Loucy (cell line): ENCODE measurements around the gene RPA1.

Experiments
- H2AFZ ChIP-seq: fragments of 200-600 bp; sonication (generic); 2 replicates; pipeline ENCODE4 v1.6.0; 2016; ENCODE audit warnings: antibody characterized with exemption, mild to moderate bottlenecking, low read length, moderate library complexity
- H3F3A ChIP-seq: fragments of 200-600 bp; 2 replicates; pipeline ENCODE4 v1.6.0; 2016; ENCODE audit warnings: antibody characterized with exemption, low read depth, mild to moderate bottlenecking
- H3K27me3 ChIP-seq: fragments of 200-600 bp; sonication (generic); 2 replicates; pipeline ENCODE4 v1.6.1; 2014; ENCODE audit warnings: low read length, mild to moderate bottlenecking; ENCODE audit not compliant: insufficient read depth, poor library complexity, severe bottlenecking
- H3K36me3 ChIP-seq: fragments of 200-600 bp; sonication (generic); 2 replicates; pipeline ENCODE4 v1.6.1; 2016; ENCODE audit warnings: low read length; ENCODE audit not compliant: insufficient read depth
- H3K4me1 ChIP-seq: fragments of 200-600 bp; sonication (generic); 2 replicates; pipeline ENCODE4 v1.5.1; 2014; ENCODE audit warnings: low read length, mild to moderate bottlenecking; ENCODE audit not compliant: insufficient read depth, poor library complexity, severe bottlenecking
- H3K4me2 ChIP-seq: fragments of 200-600 bp; sonication (generic); 2 replicates; pipeline ENCODE4 v1.6.0; 2014; ENCODE audit warnings: antibody characterized with exemption, low read length, low read depth, mild to moderate bottlenecking; ENCODE audit not compliant: poor library complexity, severe bottlenecking
- H3K4me3 ChIP-seq: fragments of 200-600 bp; sonication (generic); 2 replicates; pipeline ENCODE4 v1.5.1; 2014; ENCODE audit warnings: low read length, mild to moderate bottlenecking, mixed read lengths; ENCODE audit not compliant: poor library complexity, severe bottlenecking
- H3K79me2 ChIP-seq: fragments of 200-600 bp; sonication (generic); 2 replicates; pipeline ENCODE4 v1.6.1; 2014; ENCODE audit warnings: low read length; ENCODE audit not compliant: insufficient read depth
- H3K9ac ChIP-seq: fragments of 200-600 bp; sonication (generic); 2 replicates; pipeline ENCODE4 v1.6.0; 2014; ENCODE audit warnings: mild to moderate bottlenecking, low read depth, low read length, moderate library complexity; ENCODE audit not compliant: poor library complexity, severe bottlenecking
- H3K9me2 ChIP-seq: fragments of 200-600 bp; sonication (generic); replicated peaks from 2 replicates; pipeline ENCODE4 v1.6.1; 2016; ENCODE audit warnings: low read depth, low read length, mixed read lengths
- H3K9me3 ChIP-seq: fragments of 200-600 bp; sonication (generic); 2 replicates; pipeline ENCODE4 v1.6.1; 2014; ENCODE audit warnings: mild to moderate bottlenecking, antibody characterized with exemption, low read length, low read depth; ENCODE audit not compliant: insufficient read depth
- H4K20me1 ChIP-seq: fragments of 200-600 bp; sonication (generic); 2 replicates; pipeline ENCODE4 v1.6.0; 2014; ENCODE audit warnings: antibody characterized with exemption, low read length, mild to moderate bottlenecking; ENCODE audit not compliant: insufficient read depth, poor library complexity, severe bottlenecking
- CTCF ChIP-seq: fragments of 200-600 bp; sonication (generic); conservative IDR thresholded peaks from 2 replicates; pipeline ENCODE4 v1.5.1; 2014; ENCODE audit warnings: mild to moderate bottlenecking, antibody characterized with exemption, low read length
- EZH2phosphoT487 ChIP-seq: fragments of 200-600 bp; IDR thresholded peaks from 2 replicates; pipeline ENCODE4 v1.6.1; 2018; ENCODE audit warnings: antibody characterized with exemption, mild to moderate bottlenecking, moderate library complexity, borderline replicate concordance

RPA1 gene

GRCh38 chr17:1947229-1947742 lies 117.5 kb downstream of the RPA1 start:
- no peaks in the 10 kb centered on the region for H3K4me1 ChIP-seq
- H2AFZ ChIP-seq: no peak overlapping the region
- no peak for TF ChIP-seq CTCF
- no peak for TF ChIP-seq EZH2phosphoT487
- H3K27me3 ChIP-seq: no peaks in the 10 kb centered on the region
- no peak overlapping the region for H3K4me3 ChIP-seq
- H3K36me3 ChIP-seq: no peaks in the 10 kb centered on the region
- no peaks in the 10 kb centered on the region for H4K20me1 ChIP-seq
- no peaks in the 10 kb centered on the region for H3K9me2 ChIP-seq
- H3K79me2 ChIP-seq: no peaks in the 10 kb centered on the region
- no peak overlapping the region for H3K9ac ChIP-seq
- H3F3A ChIP-seq: no peaks in the 10 kb centered on the region
- no peaks in the 10 kb centered on the region for H3K9me3 ChIP-seq
- no peak overlapping the region for H3K4me2 ChIP-seq

- H3K36me3 ChIP-seq: no peaks in the 10 kb centered on the region
- H3K79me2 ChIP-seq: no peaks in the 10 kb centered on the region
- no peaks in the 10 kb centered on the region for H3K9me3 ChIP-seq
- H4K20me1 ChIP-seq: no peaks in the 10 kb centered on the region
- no peak overlapping the region for H3K4me2 ChIP-seq
- H2AFZ ChIP-seq: no peak overlapping the region
- no peaks in the 10 kb centered on the region for H3K27me3 ChIP-seq
- H3K4me3 ChIP-seq: no peak overlapping the region
- H3F3A ChIP-seq: no peaks in the 10 kb centered on the region
- H3K4me1 ChIP-seq: no peaks in the 10 kb centered on the region
- no peak overlapping the region for H3K9ac ChIP-seq
- H3K9me2 ChIP-seq: no peaks in the 10 kb centered on the region
- no peak for TF ChIP-seq CTCF
- no peak for TF ChIP-seq EZH2phosphoT487
These were observed 118.1 kb downstream of the RPA1 start for GRCh38 chr17:1947743-1948516.

GRCh38 chr17:1948517-1948825 lies 118.7 kb downstream of the RPA1 start:
- Histone ChIP-seq H3K27me3 (no peaks in the 10 kb centered on the region), H3K4me1 (no peaks in the 10 kb centered on the region), H3K9ac (no peak overlapping the region), H3K9me2 (no peaks in the 10 kb centered on the region), H3F3A (no peaks in the 10 kb centered on the region), H3K79me2 (no peaks in the 10 kb centered on the region), H3K9me3 (no peaks in the 10 kb centered on the region), H4K20me1 (no peaks in the 10 kb centered on the region), H3K4me2 (no peak overlapping the region), H3K36me3 (no peaks in the 10 kb centered on the region), H2AFZ (no peak overlapping the region), H3K4me3 (no peak overlapping the region)
- TF ChIP-seq CTCF (no peak), EZH2phosphoT487 (no peak)
